ENCODE results near the gene ADORA1.

Gene ADORA1

GRCh38 chr1:203093754-203094410 lies 33.6 kb upstream of the ADORA1 start:
- DNase-seq (ENCODE audit: low spot score) = no peak

- no peak for DNase-seq (ENCODE audit: low spot score)
These were observed 32.4 kb upstream of the ADORA1 start for GRCh38 chr1:203095061-203095690.

- DNase-seq (ENCODE audit: low spot score) = peak; percentile 78
These were observed 31.0 kb upstream of the ADORA1 start for GRCh38 chr1:203096566-203096965.

DNA sequence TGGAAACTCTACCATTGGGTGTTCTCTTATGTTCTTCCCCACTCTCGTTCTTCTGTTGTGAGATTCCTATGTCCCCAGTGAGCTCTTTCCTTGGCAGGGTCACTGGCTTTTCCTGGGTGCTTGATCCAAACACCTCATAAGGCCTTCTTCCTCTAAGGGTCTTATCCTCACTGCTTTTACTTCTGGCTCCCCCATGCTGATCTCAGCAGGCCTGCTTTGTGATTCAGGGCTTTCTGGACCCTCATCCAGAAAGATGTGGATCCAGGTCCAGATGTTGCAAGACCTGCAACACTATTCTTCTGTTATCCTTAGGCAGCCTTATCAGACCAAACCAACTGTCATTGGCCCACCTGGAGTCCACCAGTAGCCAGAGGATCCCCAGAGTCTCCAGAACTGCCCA lies 30.5 kb upstream of the ADORA1 start:
- DNase-seq (ENCODE audit: low spot score) = no peak

- DNase-seq (ENCODE audit: low spot score) = no peak
These were observed 29.1 kb upstream of the ADORA1 start for GRCh38 chr1:203098445-203098844.

DNA sequence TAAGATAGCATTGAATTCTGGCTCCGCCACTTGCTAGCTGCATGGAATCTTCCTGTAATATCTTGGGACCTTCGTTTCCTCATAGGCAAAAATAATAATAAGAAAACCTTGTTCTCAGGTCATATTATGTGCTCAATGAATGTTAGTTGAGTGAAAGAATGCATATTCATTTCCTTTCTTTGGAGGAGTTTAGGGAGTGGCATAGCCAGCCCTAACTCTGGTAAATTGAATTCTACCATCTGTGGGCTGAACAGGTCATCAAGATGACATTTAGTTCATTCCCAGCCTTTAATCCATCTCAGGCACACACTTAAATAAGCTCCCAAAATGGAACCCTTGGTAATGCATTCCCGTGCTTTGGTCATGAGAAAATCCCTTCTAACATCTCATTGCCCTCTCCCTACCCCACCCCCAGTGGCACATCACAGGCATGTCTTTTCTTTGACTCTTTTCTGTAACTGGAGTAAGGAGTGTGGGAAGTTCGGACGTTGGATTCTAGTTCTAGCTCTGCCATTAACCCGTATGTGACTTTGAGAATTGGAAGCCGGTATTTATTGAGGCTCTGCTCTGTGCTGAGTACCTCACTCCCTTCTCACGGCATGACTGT lies 28.5 kb upstream of the ADORA1 start:
- DNase-seq (ENCODE audit: low spot score) = no peak

DNA sequence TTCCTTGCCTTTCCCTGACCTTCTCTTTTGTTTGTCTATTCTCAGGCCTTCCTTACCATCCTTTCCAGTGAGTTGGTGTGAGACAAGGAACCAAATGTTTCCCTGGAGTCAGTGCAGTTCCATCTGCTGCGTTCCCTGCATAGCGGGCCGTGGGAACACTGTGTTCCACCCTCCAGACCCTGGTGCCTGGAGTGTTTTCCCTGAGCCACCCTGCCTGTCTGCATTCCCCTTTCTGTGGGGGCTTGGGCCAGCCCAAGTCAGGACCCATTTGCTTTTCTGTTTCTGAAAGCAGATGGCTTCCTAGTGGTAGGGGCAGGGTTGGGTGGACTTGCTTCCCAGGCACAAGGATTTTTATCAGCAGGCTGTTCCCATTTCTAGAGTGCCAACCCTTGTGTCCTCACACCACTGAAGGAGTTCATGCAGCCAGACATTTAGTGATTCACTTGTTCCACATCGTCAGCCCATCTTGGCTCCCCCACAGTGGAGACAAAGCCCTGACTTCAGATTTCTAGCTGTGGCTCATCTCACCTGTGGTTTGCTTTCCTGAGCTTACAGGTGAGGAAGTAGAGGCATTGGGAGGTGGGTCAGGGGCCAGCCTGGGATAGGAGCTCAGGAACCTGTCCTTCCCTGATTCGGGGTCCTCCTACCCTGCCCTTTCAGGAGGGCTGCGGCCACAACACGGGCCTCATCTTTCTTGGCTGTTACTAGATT lies 27.6 kb upstream of the ADORA1 start:
- DNase-seq (ENCODE audit: low spot score) = no peak

DNA sequence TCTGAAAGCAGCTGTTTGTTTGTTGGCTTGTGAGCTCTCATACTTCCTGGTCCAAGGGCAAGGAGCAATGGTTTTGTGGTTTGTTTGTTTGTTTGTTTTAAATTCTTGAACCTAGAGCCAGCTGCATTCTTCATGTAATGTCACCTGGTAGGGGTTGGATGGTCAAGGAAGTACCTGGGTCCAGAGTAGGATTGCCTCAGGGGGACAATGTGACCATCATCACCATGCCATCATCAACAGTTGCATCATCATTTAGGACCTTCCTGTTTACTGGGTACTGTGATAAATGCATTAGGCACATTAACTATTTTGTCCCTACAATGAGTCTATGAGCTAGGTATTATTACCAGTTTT lies 27.0 kb upstream of the ADORA1 start:
- no peak for DNase-seq (ENCODE audit: low spot score)

GRCh38 chr1:203101813-203102634 lies 25.5 kb upstream of the ADORA1 start:
- DNase-seq (ENCODE audit: low spot score) = no peak

DNA sequence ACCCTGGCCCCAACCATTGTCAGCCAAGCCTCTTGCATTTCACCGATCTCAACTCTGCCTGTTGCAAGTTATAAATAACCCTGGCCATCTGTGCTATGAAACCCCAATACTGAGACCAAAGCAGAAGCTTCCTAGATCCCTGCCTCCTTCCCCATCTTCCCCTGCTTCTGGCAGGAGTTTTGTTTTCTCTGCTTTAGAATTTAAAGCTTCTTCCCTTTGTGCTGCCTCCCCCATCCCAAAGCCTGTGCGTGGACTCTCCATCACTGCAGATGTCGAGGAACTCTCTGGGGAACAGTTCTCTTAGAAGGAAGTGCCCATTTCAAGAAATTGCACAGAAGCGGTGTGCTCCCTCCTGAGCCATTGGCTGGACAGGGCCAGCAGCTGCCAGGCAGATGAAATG lies 24.3 kb upstream of the ADORA1 start:
- no peak for DNase-seq (ENCODE audit: low spot score)

DNA sequence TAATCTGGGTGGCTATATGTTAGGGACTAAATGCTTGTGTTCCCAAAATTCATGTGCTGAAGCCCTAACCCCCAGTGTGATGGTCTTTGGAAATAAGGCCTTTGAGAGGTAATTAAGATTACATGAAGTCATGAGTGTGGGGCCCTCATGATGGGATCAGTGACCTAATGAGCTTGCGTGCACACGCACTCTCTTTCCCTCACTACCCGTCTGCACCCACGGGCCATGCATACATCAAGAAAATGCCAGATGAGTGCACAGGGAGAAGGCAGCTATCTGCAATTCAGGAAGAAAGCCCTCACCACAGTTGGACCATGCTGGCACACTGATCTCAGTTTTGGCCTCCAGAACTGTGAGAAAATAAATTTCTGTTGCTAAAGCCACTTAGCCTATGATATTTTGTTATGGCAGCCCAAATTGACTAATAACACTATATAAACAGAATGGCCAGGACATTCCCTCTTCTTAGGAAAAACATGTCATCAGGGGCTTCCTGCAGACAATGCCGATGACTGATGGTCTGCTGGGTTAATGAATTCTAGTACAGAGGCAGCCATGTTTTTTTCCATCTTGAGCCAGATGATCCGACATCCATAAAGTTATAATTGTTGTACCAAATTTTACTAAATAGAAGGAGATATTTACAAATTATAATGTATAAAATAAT lies 23.6 kb upstream of the ADORA1 start:
- no peak for DNase-seq (ENCODE audit: low spot score)

DNA sequence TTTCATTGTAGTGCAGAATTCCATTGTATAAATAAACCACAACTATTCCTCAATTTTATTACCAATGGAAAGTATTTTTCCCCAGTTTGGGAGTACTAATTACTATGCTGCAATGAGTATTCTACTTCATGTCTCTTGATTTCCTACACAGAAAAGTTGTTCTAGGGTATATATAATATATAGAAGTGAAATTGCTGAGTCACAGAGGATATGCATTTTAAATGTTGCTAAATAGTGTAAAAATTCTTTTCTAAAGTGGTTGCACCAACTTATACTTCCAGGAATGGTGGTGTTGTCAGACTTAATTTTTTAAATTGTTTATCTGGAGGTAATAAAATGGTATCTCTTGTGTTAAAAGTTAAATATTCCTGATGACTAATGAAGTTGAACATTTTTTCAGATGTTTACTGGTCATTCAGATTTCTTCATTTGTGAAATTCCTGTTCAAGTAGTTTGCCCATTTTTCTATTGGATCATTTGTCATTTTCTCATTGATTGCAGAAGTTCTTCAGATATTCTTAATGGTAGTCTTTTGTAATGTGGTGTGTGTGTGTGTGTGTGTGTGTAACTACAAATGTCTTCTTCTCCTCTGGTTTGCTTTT lies 22.6 kb upstream of the ADORA1 start:
- no peak for DNase-seq (ENCODE audit: low spot score)

DNA sequence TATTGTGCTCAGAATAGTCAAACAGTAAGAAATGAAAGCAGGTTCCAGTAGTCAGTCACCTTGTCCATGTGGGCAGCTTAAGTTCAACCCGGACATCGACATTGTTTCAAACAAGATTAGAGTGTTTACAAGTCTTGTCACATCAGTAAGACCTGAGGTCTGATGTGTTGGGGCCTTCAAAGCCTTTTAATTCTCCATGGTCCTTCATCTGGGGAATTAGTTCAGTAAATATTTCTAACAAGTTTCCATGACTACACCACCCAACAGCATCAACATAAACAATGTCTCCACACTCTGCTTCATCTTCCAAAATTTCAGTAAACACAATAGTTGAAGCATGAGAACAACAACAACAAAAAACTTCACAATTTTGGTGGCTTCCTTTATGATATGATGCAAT lies 15.1 kb upstream of the ADORA1 start:
- DNase-seq (ENCODE audit: low spot score) = no peak

DNA sequence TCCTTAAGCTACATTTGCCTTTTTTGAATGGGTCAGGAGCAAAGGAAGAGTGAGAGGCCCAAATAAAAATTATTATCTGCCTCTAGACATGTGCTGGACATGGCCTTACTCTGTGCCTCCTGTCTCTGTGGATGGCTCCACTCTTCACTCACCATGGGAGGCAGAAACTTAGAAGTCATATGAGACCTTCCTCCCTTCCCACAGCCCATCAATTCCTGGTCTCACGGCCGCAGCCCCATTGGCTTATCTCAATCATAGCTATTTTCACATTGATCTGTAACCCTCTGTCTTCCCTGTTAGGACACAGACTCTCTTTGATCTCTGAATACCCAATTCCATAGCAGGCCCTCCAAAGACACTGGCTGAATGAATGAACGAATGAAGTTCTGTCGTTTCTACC lies 14.2 kb upstream of the ADORA1 start:
- DNase-seq (ENCODE audit: low spot score) = no peak

GRCh38 chr1:203114202-203114601 lies 13.3 kb upstream of the ADORA1 start:
- no peak for DNase-seq (ENCODE audit: low spot score)

DNA sequence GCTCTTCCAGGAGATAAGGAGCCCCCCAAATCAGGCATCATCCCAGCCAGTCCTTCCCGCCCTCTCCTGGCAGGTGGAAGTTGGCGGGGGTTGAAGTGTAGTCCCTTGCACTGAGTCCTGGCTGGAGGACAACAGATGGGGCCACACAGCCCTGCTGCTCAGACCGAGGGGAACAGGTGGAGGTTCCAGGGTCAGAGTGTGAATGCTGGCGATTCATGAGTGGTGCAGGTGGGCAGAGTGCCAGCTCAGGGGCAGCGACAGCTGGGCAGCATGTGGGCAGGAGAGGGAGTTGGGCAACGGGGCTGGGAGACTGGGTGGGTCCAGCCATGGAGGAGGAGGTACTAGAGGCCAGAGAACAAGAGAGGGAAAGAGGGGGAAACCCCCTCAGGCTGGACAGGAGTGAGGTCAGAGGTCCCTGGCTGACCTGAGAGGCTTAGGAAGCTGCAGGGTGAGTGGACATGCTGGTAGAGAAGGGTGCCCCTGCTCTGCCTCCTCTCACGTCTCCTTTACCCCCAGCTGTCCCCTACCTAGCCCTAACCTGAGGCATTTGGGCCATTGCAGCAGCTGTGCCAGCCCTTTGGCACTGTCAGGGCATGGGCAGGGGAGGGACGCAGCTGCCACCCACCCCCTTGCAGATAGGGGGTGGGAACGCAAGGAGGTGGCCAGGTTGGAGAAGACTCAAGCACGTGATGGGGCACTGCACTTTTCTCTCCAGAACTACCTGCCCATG lies 11.3 kb upstream of the ADORA1 start:
- DNase-seq (ENCODE audit: low spot score) = no peak

GRCh38 chr1:203117611-203118575 lies 9.6 kb upstream of the ADORA1 start:
- DNase-seq (ENCODE audit: low spot score) = peak; percentile 96

DNA sequence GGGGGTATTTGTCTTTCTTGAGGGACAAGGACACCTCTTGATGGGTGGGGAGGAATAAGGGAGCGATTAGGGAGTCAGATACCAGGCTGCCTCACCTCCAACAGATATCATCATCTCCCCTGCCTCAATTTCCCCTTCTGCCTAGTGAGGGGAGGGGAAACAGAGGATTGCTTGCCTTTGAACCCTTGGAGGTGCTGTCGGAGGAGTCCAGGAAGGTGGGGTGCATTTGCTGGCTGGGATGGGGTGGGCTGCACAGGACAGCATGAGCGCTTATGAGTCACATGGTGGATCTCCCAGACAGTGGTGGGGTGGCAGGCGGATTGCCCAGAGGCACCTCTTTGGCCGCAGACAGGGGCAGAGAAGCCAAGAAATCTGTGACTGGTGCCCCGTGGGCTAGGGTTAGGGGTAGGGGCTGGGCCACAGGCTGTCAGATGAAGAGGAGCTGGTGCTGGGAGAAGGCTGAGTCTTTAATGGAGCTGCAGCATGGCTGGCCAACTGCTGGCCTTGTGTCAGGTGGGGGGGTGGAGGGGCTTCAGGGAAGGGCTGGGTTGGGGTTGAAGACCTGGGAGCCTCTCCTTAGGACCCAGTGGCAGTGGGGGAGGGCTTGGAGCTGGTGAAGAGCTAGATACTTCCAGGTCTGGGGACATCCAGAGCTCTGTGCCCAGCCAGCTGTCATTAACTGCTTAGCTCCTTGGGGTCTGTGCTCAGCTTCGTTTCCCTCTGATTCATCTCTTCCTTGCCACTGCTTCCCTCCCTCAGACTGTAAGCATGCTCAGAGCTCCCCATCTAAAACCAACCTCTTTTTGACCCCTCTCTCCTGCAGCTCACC lies 7.0 kb upstream of the ADORA1 start:
- peak; percentile 15 for DNase-seq (ENCODE audit: low spot score)

Data from D341Med (cell line).